GM19193 (cell line): ENCODE measurements around the gene B4GALNT1.

Experiments used
- POLR2A ChIP-seq: IDR thresholded peaks from 4 replicates; pipeline ENCODE4 v1.6.1; 2011; ENCODE audit not compliant: insufficient read depth, insufficient read length; ENCODE audit errors: extremely low read depth

Gene B4GALNT1

DNA sequence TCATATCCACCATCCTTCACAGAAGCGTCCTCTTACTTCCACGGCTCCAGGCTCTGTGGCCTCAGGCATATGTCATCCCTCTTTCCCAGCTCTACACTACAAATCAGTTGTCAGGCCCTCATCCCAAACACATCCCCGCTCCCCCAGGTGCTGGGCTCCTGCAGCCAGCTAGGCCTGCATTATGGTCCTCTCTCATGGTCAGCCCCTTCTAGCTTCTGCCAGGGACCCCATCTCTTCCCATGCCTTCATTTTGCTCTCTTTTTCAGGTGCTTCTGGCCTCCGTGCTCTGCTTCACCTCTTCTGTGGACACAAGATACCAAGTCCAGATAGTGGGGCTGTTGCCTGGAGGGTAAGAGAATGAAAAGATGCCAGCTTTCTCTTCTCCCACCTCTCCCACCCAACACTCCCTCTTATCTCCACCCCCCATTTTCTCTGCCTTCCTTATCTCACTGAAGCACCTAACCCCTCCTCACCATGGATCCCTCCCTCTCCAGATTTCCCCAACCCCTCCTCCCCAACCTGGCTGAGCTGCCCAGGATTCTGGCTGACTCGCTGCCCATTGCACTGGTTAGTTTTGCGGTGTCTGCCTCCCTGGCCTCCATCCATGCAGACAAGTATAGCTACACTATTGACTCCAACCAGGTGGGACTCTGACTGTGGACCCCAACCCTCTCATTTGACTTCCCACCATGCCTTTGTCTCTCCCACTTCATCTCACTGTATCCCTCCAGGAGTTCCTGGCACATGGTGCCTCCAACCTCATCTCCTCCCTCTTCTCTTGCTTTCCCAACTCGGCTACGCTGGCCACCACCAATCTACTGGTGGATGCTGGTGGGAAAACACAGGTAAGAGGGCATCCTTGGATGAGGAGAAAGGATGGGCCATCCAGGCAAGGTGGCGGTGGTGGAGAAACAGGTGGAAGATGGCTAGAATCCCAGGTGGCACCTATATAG, 10.4 kb downstream of the B4GALNT1 start:
- TF ChIP-seq POLR2A, result no peak

DNA sequence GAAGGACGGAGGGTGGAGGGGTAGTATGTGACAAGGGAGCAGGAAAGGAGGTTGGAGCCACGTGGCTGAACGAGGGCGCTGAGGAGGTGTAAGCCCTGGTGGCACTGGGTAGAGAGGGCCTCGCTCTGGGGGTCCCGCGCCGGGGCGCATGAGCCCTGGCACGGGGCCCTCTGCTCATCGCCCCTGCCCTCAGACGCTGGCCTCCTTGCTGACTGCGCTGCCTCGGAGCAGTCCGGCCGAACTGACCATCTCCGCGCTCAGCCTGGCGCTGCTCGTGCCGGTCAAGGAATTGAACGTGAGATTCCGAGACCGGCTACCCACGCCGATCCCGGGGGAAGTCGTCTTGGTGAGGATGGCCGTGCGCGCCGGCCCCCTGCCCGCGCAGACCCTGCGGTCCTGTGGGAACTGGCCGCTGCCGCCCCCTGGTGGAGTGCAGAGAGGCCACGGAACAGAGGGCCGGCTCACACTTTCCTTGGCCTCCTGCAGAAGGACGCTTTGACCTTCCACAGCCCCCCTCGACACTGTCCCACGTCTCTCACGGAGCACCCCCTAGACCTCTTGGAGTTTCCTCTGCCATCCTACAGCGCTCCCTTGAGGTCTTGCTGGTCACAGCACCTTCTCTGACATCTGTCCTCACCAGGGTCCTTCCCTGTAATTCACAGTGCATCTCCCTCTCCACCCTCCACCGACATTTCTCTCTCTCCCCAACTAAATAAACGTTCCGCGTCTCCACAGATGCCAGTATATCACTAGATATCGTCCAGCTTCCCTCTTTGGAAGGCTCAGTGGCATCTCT, 11.3 kb downstream of the B4GALNT1 start:
- TF ChIP-seq POLR2A, result no peak

DNA sequence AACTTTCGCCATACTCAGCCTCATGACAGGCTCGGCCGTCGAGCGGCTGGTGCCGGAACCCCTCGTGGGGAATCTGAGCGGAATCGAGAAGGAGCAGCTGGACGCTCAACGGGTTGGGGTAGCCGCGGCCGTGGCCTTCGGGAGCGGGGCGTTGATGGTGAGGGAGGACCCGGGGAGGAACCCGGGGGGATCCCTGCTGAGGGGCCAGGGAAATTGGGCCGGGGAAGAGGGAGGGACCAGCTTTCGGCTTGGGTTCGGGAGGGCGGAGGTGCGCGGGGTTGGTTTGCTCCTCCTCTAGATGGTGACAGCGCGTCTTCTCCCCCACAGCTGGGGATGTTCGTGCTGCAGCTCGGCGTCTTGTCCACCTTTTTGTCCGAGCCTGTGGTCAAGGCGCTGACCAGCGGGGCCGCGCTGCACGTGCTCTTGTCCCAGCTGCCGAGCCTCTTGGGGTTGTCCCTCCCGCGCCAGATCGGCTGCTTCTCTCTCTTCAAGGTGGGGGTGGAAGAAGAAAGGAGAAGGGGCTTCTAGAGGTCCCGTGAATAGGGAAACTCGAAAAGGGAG, 12.0 kb downstream of the B4GALNT1 start:
- no peak for TF ChIP-seq POLR2A

DNA sequence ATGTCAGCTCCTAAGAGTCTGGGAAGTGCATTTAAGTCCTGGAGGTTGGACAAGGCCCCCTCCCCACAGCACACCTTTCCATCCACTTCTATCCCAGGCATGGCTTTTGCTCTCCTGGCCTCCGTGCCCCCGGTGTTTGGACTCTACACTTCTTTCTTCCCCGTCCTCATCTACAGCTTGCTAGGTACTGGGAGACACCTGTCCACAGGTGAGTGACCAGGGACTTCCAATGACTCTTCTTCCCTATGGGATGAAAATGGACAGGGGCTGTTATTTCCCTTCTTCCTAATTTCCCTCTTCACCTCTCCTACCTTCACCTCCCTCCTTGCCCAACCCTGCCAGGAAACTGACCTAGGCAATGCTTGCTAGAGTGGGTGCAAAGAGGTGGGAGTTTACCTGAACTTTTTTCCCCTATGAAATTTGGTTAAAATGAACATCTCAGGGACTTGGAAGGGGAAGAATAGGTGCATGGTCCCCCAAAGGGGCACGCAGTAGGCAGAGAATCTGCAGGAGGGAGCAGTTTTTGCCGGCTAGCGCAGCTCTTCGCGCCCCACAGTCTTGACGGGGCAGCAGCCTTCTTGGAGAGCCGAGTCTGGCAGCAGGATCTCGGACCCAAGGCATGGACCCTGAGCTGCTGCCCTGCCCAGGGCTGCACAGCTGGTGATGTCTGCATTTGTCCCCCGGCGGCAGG, 12.6 kb downstream of the B4GALNT1 start:
- TF ChIP-seq POLR2A, result no peak

DNA sequence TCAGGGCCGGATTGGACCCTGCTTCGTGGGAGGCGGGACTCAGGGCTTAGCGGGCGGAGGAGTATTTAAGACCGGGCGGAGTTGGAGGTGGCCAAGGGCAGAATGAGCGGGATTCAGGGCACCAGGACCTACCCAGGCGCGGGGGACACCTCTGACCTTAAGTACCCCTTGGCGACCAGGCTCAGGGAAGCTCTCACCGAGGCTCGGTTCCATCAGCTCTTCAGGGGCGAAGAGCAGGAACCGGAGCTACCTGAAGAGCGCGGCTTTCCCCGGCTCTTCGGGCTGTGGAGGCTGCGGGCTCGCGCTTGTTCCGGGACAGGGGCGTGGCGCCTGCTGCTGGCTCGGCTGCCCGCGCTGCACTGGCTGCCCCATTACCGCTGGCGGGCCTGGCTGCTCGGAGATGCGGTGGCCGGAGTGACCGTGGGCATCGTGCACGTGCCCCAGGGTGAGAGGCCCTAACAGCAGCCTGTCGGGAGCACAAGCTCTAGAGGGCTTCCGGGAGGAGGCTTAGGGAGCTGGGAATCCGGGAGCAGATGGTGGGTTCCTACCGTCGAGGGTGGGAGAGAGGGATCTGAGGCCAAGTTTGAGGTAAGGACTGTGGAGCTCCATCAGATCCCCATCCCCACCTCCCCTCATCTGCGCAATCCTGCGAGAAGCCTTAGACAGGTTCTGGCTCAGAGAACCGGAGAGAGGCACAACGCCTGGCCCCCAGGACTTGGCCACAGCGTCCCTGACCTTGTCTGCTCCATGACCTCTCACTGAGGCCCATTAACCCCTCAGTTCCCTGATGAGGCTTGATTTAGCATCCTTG, 13.4 kb downstream of the B4GALNT1 start:
- no peak for TF ChIP-seq POLR2A

DNA sequence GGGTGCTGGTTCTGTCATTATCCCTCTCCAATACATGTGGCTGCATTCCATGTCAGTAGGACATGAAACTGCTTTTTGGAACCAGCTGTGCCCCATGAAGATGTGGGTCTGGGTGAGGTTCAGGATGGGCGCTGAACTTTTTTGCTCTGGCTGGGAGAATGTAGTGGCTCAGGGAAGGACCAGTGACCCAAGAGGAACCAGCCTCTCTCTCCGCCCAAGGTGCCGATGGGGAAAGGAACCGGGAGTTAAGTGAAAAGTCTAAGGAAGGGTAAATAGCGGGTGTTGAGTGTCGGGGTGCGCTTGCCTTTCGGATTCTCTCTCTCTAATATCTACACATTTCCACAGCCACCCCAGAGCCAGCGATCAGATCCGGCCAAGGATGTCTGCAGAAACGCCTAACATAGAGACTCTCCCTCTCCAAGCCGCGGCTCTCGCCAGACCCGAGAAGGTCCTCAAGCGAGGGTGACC, 14.0 kb downstream of the B4GALNT1 start:
- no peak for TF ChIP-seq POLR2A

DNA sequence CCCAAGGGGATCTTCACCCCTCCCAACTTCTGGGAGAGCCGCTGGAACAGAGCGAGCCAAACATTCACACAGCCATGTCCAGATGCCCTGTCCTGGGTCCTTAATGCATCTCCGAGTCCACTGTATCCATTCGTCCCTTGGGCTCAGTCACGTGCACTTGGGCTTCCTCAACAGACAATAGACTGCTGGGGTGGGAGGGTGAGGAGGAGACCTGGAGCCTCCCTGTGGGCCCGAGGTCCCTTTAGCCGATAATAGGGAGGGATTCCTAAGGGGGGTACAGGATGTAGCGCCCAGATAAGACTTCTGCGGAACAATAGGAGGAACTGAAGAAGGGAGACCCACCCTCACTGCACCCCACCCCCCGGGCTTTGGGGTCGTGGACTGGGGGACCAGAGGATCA, 15.1 kb downstream of the B4GALNT1 start:
- no peak for TF ChIP-seq POLR2A

DNA sequence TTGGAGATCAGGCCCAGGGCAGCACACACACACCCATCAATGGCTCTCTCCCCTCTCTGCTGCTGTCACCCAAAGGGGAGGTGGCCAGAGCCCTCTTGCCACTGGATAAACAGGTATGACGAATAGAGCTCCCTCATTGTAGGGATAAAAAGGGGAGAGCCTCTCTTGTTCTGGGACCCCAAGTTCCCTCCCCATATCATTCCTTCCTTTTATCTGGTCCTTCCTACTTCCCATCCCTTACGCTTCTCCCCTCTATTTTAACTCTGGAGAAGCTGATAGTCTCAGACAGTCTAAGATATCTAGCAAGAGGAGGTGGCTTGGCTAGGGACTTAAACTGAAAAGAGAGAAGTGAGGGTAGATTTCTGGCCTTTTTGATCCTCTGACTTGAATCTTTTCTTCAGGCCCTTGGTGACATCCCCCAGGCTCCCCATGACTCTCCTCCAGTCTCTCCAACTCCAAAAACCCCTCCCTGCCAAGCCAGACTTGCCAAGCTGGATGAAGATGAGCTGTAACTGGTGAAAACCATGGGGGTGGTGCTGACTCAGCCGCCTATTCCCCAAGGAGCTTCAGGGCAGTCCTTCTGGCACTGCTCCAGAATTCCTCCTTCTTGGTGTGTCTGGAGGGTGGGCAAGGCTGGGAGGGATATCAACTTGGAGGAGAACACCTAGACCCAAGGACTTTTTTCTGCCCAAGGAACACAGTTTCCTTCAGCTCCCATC, 16.5 kb downstream of the B4GALNT1 start:
- no peak for TF ChIP-seq POLR2A

DNA sequence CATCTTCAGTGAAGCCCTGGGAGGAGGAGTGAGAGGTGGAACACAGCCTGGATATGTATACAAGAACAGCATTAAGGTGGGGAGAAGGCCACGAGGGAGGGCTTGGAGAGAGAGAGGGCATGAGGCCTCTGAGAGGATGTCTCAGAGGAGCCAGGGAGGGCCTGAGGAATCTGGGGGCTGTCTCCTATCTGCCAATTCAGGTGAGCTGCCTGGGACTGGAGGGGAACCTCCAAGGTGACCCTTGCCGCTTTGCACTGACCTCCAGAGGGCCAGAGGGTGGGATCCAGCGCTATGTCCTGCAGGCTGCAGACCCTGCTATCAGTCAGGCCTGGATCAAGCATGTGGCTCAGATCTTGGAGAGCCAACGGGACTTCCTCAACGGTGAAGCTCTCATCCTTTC, 17.4 kb downstream of the B4GALNT1 start:
- no peak for TF ChIP-seq POLR2A

DNA sequence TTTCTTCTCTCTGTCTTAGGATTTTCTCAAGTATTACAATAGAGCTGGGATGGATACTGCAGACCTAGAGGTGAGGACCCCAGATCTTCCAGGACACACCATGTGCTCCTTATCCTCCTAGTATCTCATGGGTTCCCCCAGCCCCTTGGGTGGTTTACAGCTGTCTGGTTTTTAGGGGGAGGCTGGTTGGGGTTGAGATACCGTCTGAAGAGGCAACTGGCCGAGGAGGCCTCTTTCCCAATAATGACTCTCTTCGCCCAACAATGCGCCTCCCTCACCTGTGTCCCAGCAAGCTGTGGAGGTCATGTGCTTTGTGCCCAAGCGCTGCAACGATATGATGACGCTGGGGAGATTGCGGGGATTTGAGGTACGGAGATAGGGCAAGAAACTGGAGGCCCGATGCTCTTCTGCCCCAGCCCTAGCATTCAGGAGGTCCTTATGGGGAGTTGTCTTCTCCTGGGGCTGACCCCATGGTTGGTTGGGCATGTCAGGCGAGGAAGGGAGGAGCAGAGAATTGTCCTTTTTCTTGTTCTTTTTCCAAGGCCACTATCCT, 18.0 kb downstream of the B4GALNT1 start:
- TF ChIP-seq POLR2A, result no peak

DNA sequence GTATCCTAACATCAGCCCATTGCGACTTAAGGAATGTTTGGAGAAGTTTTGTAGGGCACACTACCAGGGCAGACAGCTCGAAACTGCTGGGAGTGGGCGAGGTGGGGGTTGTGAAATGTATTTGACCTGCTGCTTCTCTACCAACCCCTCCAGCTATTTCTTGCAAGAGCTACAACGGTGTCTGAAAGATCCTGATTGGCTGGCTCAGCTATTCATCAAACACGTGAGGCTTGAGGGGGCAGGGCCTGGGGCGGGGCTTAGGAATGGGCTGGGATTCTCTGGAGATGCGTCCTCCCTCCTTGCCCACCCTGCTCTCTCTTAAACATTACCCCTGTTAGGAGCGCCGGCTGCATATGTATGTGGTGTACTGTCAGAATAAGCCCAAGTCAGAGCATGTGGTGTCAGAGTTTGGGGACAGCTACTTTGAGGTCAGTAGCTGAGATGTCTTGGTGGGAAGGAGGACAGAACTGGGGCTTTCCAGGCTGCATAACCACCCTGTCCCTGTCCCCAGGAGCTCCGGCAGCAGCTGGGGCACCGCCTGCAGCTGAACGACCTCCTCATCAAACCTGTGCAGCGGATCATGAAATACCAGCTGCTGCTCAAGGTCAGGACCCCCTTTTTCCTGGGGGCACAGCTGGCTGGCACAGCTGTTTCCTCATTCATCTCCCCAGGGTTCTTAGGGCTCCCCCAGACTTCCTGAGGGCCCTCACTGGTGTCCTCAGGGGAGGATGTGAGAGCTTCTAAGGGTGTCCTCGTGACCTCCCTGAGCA, 18.6 kb downstream of the B4GALNT1 start:
- TF ChIP-seq POLR2A, result no peak

DNA sequence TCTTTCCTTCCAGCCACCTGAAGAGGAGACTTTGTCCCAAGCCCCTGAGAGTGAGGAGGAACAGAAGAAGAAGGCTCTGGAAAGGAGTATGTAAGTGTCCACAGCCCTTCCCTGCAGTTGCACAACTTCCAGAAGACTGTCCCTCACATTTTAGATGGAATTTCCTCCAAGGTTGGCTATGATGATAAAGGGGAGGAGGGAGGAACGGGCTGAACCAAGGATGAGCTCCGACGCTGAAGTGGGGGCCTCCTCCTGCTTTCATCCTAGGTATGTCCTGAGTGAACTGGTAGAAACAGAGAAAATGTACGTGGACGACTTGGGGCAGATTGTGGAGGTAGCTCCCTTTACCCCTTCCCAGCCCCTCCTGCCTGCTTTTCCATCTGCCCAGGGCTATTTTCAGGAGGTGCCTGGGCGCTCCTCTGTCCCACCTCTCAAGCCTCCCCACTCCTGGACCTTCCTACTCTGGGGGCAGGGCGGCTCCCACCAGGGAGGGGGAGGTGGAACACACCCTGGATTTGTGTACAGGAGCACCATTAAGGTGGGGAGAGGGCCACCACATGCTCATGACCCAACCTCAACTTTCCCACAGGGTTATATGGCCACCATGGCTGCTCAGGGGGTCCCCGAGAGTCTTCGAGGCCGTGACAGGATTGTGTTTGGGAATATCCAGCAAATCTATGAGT, 19.4 kb downstream of the B4GALNT1 start:
- TF ChIP-seq POLR2A, result no peak
